Right lobe of liver (tissue), 6 donors: Measurements from ENCODE around the gene ZMYND10. TPM values are rescaled to one million over a fixed set of nuclear protein-coding genes. Genes with fewer than 3 reads are reported as not detected.

ENCODE experiments used
- ATAC-seq, 4 donors: fragments of 200-7000 bp; cut with Tn5 transposase; one replicate each; pipeline ENCODE4 v1.9.1; 2020; ENCODE audit warnings: mild to moderate bottlenecking in 4 of 4, moderate library complexity in 4 of 4
- DNase-seq, 3 donors: peaks; one replicate each; pipeline ENCODE4 v3.0.0-alpha.2; 2020
- H3K27ac ChIP-seq, 3 donors: fragments of 200-600 bp; one replicate each; pipeline ENCODE4 v1.8.0; 2022
- H3K27me3 ChIP-seq, 2 donors: fragments of 200-600 bp; one replicate each; pipeline ENCODE4 v1.8.0; 2022
- H3K36me3 ChIP-seq, 4 donors: fragments of 200-600 bp; sonication (generic) in 1 of 4; one replicate each; pipeline versions ENCODE4 v1.5.1 to v1.8.0; 2017 to 2022; ENCODE audit warnings: control low read depth in 1 of 4
- H3K4me1 ChIP-seq, 4 donors: fragments of 200-600 bp; sonication (generic) in 1 of 4; one replicate each; pipeline versions ENCODE4 v1.5.1 to v1.8.0; 2017 to 2022; ENCODE audit warnings: control low read depth in 1 of 4
- H3K4me3 ChIP-seq, 3 donors: fragments of 200-600 bp; one replicate each; pipeline ENCODE4 v1.8.0; 2022
- H3K9me3 ChIP-seq, 4 donors: fragments of 200-600 bp; sonication (generic) in 1 of 4; one replicate each; pipeline versions ENCODE4 v1.5.1 to v1.8.0; 2017 to 2022; ENCODE audit warnings: control low read depth in 1 of 4
- POLR2A ChIP-seq: fragments of 450-650 bp; IDR thresholded peaks from one replicate; pipeline ENCODE4 v1.6.1; 2017; ENCODE audit warnings: antibody characterized with exemption, mild to moderate bottlenecking
- WGBS: methylation state at CpG from one replicate; pipeline ENCODE4 v1.1.6; 2018; ENCODE audit warnings: low coverage, low lambda C conversion rate; ENCODE audit not compliant: insufficient coverage; ENCODE audit errors: missing lambda C conversion rate; 5-methylcytosine and 5-hydroxymethylcytosine counted together
- intact Hi-C, 2 donors: fragments of 100-400 bp; cut with DNase I; formaldehyde crosslinking; loops; one replicate each; pipeline versions ENCODE4 v1.11.2 to v1.14.1; 2022
- total RNA-seq, 6 experiments: library from RNA; depleted of rRNA in 2 of 6; stranded (reverse); fragments of >200 nt in 2 of 6; fragmentation: NEBNext Ultra II Directional in 3 of 6; extraction: Animal tissue kit (Norgen Biotek cat#: 25700) in 3 of 6; gene quantifications; one replicate each; pipeline versions ENCODE4 v1.1.0 to v1.2.4, GENCODE V29; 2016 to 2023
- TF ChIP-seq, protein P1 (sequence below), 4 donors: fragments of 200-600 bp in 3 of 4; fragments of 450-650 bp in 1 of 4; IDR thresholded peaks; one replicate each; pipeline versions ENCODE4 v1.5.1 to v1.8.0; 2016 to 2022; ENCODE audit warnings: antibody characterized with exemption in 4 of 4, mild to moderate bottlenecking in 2 of 4
- donor health status: DM: no; HTN: yes; CAD: no.
- donor health status: DM: no; HTN: no; CAD: no.
- donor health status: DM: no; HTN: no; CAD: no.
- donor health status: DM: no; HTN: yes; CAD: no.
- donor health status: DM: no; HTN: yes; CAD: no.

The ZMYND10 gene
- total RNA-seq, 6 experiments from 2014 or later: 0.25 to 0.70 (median 0.46) TPM

DNA sequence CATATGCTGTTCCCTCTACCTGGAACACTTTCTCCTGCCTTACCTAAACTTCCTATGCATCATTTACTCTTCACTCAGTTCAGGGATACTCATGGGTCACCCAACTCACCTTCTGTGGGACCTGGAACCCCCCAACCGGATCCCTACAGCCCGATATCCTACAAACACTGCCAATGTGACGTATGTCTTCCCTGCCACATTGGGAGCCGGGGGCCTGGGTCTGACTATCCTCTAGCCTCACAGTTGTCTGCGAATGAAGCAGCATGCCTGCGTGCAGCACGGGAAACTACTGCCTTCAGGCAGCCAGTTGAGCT, 4.6 kb upstream of the ZMYND10 start:
- ATAC-seq (no peak), DNase-seq (no peak)
- Histone ChIP-seq H3K9me3 (no peaks in the 10 kb centered on the region), H3K27ac (peak overlapping the region; percentile 90 to 92 (median 91)), H3K4me3 (peak overlapping the region; percentile 74 to 78 (median 74)), H3K27me3 (no peaks in the 10 kb centered on the region), H3K36me3 (peaks cover 0 to 26% (median 5%) of the 10 kb centered on the region in 4 donors), H3K4me1 (peaks cover 0 to 34% (median 10%) of the 10 kb centered on the region in 4 donors)
- TF ChIP-seq, protein P1, sequence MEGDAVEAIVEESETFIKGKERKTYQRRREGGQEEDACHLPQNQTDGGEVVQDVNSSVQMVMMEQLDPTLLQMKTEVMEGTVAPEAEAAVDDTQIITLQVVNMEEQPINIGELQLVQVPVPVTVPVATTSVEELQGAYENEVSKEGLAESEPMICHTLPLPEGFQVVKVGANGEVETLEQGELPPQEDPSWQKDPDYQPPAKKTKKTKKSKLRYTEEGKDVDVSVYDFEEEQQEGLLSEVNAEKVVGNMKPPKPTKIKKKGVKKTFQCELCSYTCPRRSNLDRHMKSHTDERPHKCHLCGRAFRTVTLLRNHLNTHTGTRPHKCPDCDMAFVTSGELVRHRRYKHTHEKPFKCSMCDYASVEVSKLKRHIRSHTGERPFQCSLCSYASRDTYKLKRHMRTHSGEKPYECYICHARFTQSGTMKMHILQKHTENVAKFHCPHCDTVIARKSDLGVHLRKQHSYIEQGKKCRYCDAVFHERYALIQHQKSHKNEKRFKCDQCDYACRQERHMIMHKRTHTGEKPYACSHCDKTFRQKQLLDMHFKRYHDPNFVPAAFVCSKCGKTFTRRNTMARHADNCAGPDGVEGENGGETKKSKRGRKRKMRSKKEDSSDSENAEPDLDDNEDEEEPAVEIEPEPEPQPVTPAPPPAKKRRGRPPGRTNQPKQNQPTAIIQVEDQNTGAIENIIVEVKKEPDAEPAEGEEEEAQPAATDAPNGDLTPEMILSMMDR (IDR thresholded peaks at IDR 0.05): no peak
- TF ChIP-seq POLR2A: no peak
- intact Hi-C loops: no loop called here
- WGBS: 2% methylated on average over 5 of the region's 7 CpGs

DNA sequence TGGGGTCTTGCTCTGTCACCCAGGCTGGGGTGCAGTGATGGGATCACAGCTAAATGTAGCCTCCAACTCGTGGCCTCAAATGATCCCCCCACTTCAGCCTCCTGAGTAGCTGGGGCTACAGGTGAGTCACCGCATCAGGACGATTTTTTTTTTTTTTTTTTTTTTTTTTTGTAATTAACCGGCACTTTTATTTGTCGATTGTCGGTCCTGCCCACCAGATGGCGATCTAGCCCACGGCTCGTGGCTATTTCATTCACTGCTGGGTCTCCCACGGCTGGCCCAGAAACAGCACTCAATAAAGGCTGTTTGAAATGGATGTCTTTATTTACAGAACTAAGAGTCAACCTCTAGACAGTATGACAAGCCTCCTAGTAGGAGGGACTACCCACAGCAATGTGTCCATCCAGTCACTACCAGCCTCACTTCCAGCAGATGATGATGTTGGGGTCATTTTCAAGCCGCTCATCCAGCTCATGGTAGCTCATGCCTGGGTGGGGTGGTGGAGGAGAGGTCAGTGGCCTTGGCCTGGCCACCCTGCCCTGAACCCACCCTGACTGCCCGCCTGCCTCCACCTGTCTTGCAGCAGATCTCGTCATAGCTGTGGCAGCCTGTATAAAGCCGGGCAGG, 1.8 kb upstream of the ZMYND10 start:
- H3K36me3 ChIP-seq: peaks cover 0 to 5% (median 0%) of the 10 kb centered on the region in 4 donors
- no peak overlapping the region for H3K27ac ChIP-seq
- H3K4me3 ChIP-seq: no peak overlapping the region
- intact Hi-C loops: loop anchor here (10.0 kb wide), 2 partner anchors 198 to 208 kb away; no protein-coding TSS in a partner anchor
- peaks cover 0 to 31% (median 7%) of the 10 kb centered on the region in 4 donors for H3K4me1 ChIP-seq
- TF ChIP-seq, protein P1 (IDR thresholded peaks at IDR 0.05): peak; percentile 43 to 65 (median 56)
- no peak for TF ChIP-seq POLR2A
- no peaks in the 10 kb centered on the region for H3K9me3 ChIP-seq
- WGBS: 0% methylated on average over 10 of the region's 14 CpGs
- H3K27me3 ChIP-seq: no peaks in the 10 kb centered on the region
- DNase-seq: peak in 2 of 3 donors; percentile 72 to 75
- peak; percentile 7 to 29 (median 26) for ATAC-seq

DNA sequence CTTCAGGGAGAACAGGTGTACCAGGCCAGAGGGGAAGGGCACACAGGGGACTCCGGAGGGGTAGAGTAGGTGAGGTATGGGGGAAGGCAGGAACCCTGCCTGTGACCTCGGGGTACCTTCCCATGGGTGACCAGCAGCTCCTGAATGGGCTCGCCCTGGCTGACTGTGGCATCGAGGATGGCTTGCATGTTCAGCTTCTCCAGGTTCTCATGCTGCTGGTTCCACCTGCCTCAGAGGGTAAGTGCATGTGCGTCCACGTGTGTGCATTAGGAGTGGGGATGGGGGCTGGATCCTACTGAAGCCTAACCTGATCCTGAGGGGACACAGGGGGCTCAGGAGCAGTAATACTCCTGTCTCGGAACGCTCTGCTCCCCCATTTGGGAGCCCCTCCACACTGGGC, 524 bp downstream of the ZMYND10 start:
- Histone ChIP-seq H3K27me3 (no peaks in the 10 kb centered on the region), H3K4me1 (peaks cover 0 to 19% (median 3%) of the 10 kb centered on the region in 4 donors), H3K4me3 (peak overlapping the region in 1 of 3 donors; percentile 27), H3K27ac (no peak overlapping the region), H3K36me3 (peaks cover 0 to 5% (median 0%) of the 10 kb centered on the region in 4 donors), H3K9me3 (no peaks in the 10 kb centered on the region)
- no peak for TF ChIP-seq POLR2A
- TF ChIP-seq, protein P1 (IDR thresholded peaks at IDR 0.05): no peak
- DNase-seq (no peak), ATAC-seq (no peak)
- intact Hi-C loops: loop anchor here (10.0 kb wide), 2 partner anchors 200 to 210 kb away; no protein-coding TSS in a partner anchor
- 82% methylated on average over 3 of the region's 8 CpGs for WGBS

DNA sequence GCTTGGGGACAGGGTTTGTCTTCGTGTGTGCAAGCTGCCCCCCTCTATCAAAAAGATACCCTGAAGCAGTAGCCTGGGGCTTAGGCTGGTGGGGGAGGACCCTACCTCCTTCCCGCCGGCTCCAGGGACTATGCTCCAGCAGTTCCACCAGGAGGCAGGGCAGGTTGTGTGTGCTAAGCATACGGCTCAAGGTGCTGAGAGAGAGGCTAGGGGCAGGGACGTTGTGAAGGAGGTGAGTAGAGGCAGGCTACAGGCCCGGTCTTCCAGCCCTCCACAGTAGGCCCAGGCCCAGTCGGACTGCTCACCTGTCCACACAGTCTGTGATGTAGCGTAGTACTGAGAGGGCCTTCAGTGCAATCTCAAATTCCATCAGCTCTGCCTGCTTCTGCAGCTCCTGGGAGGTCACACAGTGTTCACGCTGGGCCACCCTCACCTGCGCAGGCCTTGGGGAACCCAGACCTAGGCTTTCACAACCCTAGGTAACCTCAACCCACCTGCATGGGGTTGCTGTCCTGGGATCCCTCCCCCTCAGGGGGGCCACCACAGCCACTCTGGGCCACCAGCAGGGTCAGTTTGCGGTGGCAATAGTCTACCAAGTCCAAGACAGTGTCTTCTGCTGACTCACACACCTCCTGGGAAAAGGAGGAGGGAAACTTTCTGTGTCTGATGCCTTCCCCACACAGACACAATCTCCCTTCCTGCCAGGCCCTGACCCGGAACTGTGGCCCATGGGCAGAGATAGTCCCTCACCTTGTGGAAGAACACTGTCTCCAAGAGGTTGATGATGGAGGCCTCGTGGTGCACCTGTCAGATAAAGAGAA, 2.5 kb downstream of the ZMYND10 start:
- no peaks in the 10 kb centered on the region for H3K36me3 ChIP-seq
- no peaks in the 10 kb centered on the region for H3K27me3 ChIP-seq
- TF ChIP-seq, protein P1 (IDR thresholded peaks at IDR 0.05): no peak
- no peak for TF ChIP-seq POLR2A
- H3K27ac ChIP-seq: no peak overlapping the region
- ATAC-seq: no peak
- intact Hi-C loops: loop anchor here (10.0 kb wide), 2 partner anchors 202 to 212 kb away; no protein-coding TSS in a partner anchor
- H3K4me3 ChIP-seq: no peak overlapping the region
- no peak for DNase-seq
- H3K4me1 ChIP-seq: peaks cover 0 to 19% (median 0%) of the 10 kb centered on the region in 4 donors
- no peaks in the 10 kb centered on the region for H3K9me3 ChIP-seq
- 67% methylated on average over 5 of the region's 13 CpGs for WGBS
